ENCODE results near the gene VTI1A. TPM values are rescaled to one million over a fixed set of nuclear protein-coding genes. Genes with fewer than 3 reads are reported as not detected.

VTI1A gene
- total RNA-seq, 2 donors from 2014 or later = 21.0 to 29.6 TPM

DNA sequence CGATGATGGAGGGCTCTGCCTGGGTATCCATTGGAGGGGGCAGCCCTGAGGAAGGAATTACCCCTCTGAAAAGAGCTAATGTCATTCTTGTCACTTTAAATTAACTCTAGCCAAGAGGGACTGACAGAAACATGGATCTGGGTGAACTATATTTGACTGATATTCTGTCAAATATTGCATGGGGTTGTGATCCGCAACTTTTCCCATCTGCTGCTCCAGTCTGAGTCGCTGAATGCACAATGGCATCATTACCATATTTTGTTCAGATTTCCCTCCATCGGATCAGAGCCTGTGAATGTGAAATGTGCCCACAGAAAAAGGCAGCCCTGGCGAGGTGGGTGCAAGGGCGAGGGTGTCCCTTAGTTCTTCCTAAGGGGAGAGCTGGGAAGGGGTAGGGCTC lies 402.5 kb downstream of the VTI1A start:
- no peaks in the 10 kb centered on the region for H3K4me1 ChIP-seq
- DNase-seq (ENCODE audit: low spot score) = no peak
- H3K4me3 ChIP-seq = no peak overlapping the region
- H3K36me3 ChIP-seq = no peaks in the 10 kb centered on the region
- peaks cover 0 to 17% of the 10 kb centered on the region in 2 donors for H3K9me3 ChIP-seq
- TF ChIP-seq, protein P1, sequence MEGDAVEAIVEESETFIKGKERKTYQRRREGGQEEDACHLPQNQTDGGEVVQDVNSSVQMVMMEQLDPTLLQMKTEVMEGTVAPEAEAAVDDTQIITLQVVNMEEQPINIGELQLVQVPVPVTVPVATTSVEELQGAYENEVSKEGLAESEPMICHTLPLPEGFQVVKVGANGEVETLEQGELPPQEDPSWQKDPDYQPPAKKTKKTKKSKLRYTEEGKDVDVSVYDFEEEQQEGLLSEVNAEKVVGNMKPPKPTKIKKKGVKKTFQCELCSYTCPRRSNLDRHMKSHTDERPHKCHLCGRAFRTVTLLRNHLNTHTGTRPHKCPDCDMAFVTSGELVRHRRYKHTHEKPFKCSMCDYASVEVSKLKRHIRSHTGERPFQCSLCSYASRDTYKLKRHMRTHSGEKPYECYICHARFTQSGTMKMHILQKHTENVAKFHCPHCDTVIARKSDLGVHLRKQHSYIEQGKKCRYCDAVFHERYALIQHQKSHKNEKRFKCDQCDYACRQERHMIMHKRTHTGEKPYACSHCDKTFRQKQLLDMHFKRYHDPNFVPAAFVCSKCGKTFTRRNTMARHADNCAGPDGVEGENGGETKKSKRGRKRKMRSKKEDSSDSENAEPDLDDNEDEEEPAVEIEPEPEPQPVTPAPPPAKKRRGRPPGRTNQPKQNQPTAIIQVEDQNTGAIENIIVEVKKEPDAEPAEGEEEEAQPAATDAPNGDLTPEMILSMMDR (IDR thresholded peaks at IDR 0.05) = no peak
- no peak overlapping the region for H3K27ac ChIP-seq
- no peaks in the 10 kb centered on the region for H3K27me3 ChIP-seq

DNA sequence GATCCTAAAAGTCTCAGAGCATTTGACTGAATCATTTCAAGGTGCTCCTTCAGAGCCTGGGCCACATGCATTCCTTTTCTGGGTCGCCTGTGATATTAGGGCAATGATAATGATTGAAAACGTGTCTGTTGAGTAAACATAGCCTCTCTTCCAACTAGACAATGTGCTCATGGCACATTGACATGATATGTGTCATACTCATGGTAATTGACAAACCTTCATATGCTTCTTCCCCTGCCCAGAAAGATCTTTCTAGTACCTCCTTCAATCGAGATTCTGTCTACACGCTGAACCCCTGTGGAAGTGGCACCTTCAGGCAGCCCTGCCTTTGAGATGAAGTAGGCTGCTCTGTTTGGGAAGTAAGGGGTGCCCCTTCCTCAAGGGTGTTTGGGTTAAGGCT lies 404.2 kb downstream of the VTI1A start:
- peaks cover 0 to 17% of the 10 kb centered on the region in 2 donors for H3K9me3 ChIP-seq
- H3K36me3 ChIP-seq = no peaks in the 10 kb centered on the region
- no peak overlapping the region for H3K27ac ChIP-seq
- no peaks in the 10 kb centered on the region for H3K4me1 ChIP-seq
- no peaks in the 10 kb centered on the region for H3K27me3 ChIP-seq
- no peak overlapping the region for H3K4me3 ChIP-seq
- DNase-seq (ENCODE audit: low spot score) = no peak
- TF ChIP-seq, protein P1 (IDR thresholded peaks at IDR 0.05) = no peak

DNA sequence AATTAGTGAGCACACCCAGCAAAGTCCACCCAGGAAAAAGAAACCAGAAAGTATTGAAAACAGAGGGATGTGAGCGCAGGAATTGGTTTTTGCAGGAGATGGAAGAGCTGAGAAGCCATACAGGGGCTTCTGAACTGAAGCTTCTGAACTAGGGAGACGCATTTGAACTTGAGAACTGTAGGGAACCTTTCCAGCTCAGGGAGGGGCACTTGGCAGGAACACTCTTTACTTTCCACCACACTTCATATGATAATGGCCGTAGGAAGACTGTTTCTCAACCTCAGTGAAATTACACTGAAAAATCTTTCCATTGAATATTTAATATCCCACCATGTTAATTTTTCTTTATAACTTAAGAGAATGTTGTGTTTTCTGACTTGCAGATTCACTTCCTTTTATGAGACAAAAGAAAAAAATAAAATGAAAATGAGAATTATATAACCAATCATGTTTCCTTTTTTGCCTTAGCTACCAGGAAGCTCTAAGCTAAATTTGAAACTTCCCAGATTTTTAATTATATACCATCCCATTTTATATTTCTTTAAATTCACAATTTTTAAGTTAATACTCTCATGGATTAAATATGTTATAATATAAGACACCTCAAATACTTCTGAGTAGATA lies 404.7 kb downstream of the VTI1A start:
- TF ChIP-seq, protein P1 (IDR thresholded peaks at IDR 0.05) = no peak
- no peak for DNase-seq (ENCODE audit: low spot score)
- Histone ChIP-seq H3K4me1 (no peaks in the 10 kb centered on the region), H3K27ac (no peak overlapping the region), H3K4me3 (no peak overlapping the region), H3K27me3 (no peaks in the 10 kb centered on the region), H3K9me3 (peaks cover 0 to 16% of the 10 kb centered on the region in 2 donors), H3K36me3 (no peaks in the 10 kb centered on the region)

DNA sequence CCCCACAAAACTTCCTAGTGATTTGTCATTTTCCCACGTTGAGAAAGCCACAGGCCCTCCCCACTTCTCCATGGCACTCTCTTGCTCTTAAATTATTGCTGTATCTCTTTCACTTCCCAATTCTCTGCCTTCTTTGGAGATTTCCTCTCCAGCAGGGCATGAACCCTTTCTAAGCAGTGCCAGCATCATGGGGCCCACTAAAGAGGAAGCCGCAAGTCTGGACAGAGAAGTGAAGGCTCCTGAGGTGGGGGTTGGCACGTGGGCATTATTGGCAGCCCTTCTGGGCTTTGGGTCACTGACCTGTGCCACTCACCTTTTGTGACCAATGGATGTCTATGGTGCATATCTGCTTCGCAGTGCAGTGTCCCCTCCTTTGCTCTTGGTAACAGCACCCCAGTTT lies 405.3 kb downstream of the VTI1A start:
- H3K27me3 ChIP-seq = no peaks in the 10 kb centered on the region
- H3K27ac ChIP-seq = no peak overlapping the region
- H3K4me3 ChIP-seq = no peak overlapping the region
- TF ChIP-seq, protein P1 (IDR thresholded peaks at IDR 0.05) = no peak
- DNase-seq (ENCODE audit: low spot score) = no peak
- H3K9me3 ChIP-seq = peaks cover 0 to 9% of the 10 kb centered on the region in 2 donors
- H3K4me1 ChIP-seq = no peaks in the 10 kb centered on the region
- H3K36me3 ChIP-seq = no peaks in the 10 kb centered on the region

DNA sequence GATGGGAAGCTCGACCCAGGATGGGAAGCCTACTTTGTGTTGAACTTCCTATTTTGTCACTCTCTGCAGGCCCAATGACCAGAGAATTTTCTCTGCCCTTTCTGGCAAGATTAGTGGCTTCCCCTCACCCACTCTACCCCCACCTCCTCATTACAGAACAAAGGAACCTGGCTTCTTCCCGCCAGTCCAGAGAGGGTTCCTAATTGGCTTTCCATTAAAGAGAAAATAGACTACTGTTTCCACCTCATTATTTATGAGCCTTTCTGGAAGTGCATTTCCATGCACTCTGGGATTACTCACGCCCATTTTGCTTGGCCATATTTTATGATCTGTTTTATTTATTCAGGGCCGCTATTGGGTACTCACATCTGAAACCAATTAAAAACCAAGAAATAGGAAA lies 408.1 kb downstream of the VTI1A start:
- Histone ChIP-seq H3K27me3 (no peaks in the 10 kb centered on the region), H3K27ac (no peak overlapping the region), H3K9me3 (no peaks in the 10 kb centered on the region), H3K4me3 (no peak overlapping the region), H3K4me1 (no peaks in the 10 kb centered on the region), H3K36me3 (no peaks in the 10 kb centered on the region)
- DNase-seq (ENCODE audit: low spot score) = no peak
- TF ChIP-seq, protein P1 (IDR thresholded peaks at IDR 0.05) = no peak

DNA sequence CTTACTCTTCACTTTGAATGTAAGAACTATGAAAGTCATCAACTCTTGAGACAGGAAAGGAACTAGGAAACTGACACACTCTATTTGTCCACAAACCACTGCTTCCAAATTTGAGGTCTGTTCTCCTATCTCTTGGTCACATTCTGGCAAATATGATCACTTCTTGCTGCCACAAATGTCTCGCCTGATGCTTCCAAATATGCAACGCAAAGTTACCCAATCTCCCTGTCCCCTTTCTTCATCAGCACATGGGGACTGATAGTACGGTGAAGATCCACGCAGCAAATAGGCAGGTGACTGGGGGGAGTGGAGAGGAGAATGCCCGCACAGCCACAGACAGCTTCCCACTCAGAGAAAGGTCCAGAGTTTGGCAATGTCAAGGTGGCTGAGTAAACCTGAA lies 410.5 kb downstream of the VTI1A start:
- Histone ChIP-seq H3K9me3 (no peaks in the 10 kb centered on the region), H3K36me3 (no peaks in the 10 kb centered on the region), H3K27ac (no peak overlapping the region), H3K4me3 (no peak overlapping the region), H3K27me3 (no peaks in the 10 kb centered on the region), H3K4me1 (no peaks in the 10 kb centered on the region)
- DNase-seq (ENCODE audit: low spot score) = no peak
- TF ChIP-seq, protein P1 (IDR thresholded peaks at IDR 0.05) = no peak

All from right atrium auricular region (tissue), 2 donors.